Progenitor cell of endocrine pancreas (in vitro differentiated cells): ENCODE results near the gene CCDC40. TPM values are rescaled to one million over a fixed set of nuclear protein-coding genes. Genes with fewer than 3 reads are reported as not detected.

Experiments
- DNase-seq: peaks from one replicate; pipeline ENCODE4 v3.0.0; 2021; ENCODE audit warnings: low spot score; ENCODE audit not compliant: unreplicated experiment
- H3K27ac Mint-ChIP-seq: 2 replicates; pipeline ENCODE4 v1.8.0; 2021; ENCODE audit warnings: mild to moderate bottlenecking, moderate library complexity, mixed read lengths
- H3K27me3 Mint-ChIP-seq: 2 replicates; pipeline ENCODE4 v1.8.0; 2021; ENCODE audit warnings: mixed read lengths
- H3K36me3 Mint-ChIP-seq: 2 replicates; pipeline ENCODE4 v1.8.0; 2022; ENCODE audit warnings: mixed read lengths; ENCODE audit not compliant: insufficient read depth
- H3K4me1 Mint-ChIP-seq: 2 replicates; pipeline ENCODE4 v1.8.0; 2021; ENCODE audit warnings: low read depth, mixed read lengths
- H3K4me3 Mint-ChIP-seq: 2 replicates; pipeline ENCODE4 v1.8.0; 2021; ENCODE audit warnings: low read depth, mild to moderate bottlenecking, moderate library complexity, mixed read lengths
- H3K9me3 Mint-ChIP-seq: 2 replicates; pipeline ENCODE4 v1.8.0; 2021; ENCODE audit warnings: low read depth, mixed read lengths
- CTCF ChIP-seq: fragments of 200-600 bp; sonication (generic); IDR thresholded peaks from one replicate; pipeline ENCODE4 v1.5.0; 2021; ENCODE audit warnings: antibody characterized with exemption, mild to moderate bottlenecking; ENCODE audit not compliant: unreplicated experiment
- total RNA-seq: library from RNA; stranded (reverse); gene quantifications from 2 replicates; pipeline ENCODE4 v1.2.1, GENCODE V29; 2021

The CCDC40 gene
- total RNA-seq, 1 donor from 2014 or later = 26.9 TPM

GRCh38 chr17:80100035-80100323 is 63.5 kb downstream of the CCDC40 start:
- DNase-seq = no peak
- Mint-ChIP-seq H3K27me3 (peaks cover 7% of the 10 kb centered on the region), H3K36me3 (no peaks in the 10 kb centered on the region), H3K4me1 (peaks cover 10% of the 10 kb centered on the region), H3K27ac (no peak overlapping the region), H3K4me3 (no peak overlapping the region), H3K9me3 (no peaks in the 10 kb centered on the region)
- no peak for TF ChIP-seq CTCF

- H3K4me1 Mint-ChIP-seq = peaks cover 11% of the 10 kb centered on the region
- no peaks in the 10 kb centered on the region for H3K9me3 Mint-ChIP-seq
- H3K27me3 Mint-ChIP-seq = peaks cover 9% of the 10 kb centered on the region
- H3K27ac Mint-ChIP-seq = peak within 1 kb of the TSS; percentile 91
- peak within 1 kb of the TSS; percentile 93 for H3K4me3 Mint-ChIP-seq
- TF ChIP-seq CTCF = peak; percentile 95
- DNase-seq = peak; percentile 94
- no peaks in the 10 kb centered on the region for H3K36me3 Mint-ChIP-seq
Observed at GRCh38 chr17:80101011-80101945, 64.8 kb downstream of the CCDC40 start, which contains the start of gene GAA. GAA (plus strand) TSS chr17:80101581; CDS start chr17:80104587, 3,006 bp downstream.

GRCh38 chr17:80101946-80102663 is 65.7 kb downstream of the CCDC40 start:
- Mint-ChIP-seq H3K9me3 (no peaks in the 10 kb centered on the region), H3K27ac (peak overlapping the region; percentile 91), H3K27me3 (peaks cover 9% of the 10 kb centered on the region), H3K36me3 (no peaks in the 10 kb centered on the region), H3K4me1 (peaks cover 11% of the 10 kb centered on the region), H3K4me3 (peak overlapping the region; percentile 93)
- no peak for TF ChIP-seq CTCF
- DNase-seq = no peak

GRCh38 chr17:80102664-80103448 is 66.4 kb downstream of the CCDC40 start:
- Mint-ChIP-seq H3K9me3 (no peaks in the 10 kb centered on the region), H3K4me1 (peaks cover 11% of the 10 kb centered on the region), H3K4me3 (peak overlapping the region; percentile 93), H3K36me3 (no peaks in the 10 kb centered on the region), H3K27ac (no peak overlapping the region), H3K27me3 (peaks cover 9% of the 10 kb centered on the region)
- no peak for DNase-seq
- TF ChIP-seq CTCF = no peak
